Measurements from ENCODE around the gene ARHGAP32. TPM values are rescaled to one million over a fixed set of nuclear protein-coding genes. Genes with fewer than 3 reads are reported as not detected.

The ARHGAP32 gene
- total and polyA plus RNA-seq, 9 donors, result 5.9 to 34.8 (median 28.4) TPM

DNA sequence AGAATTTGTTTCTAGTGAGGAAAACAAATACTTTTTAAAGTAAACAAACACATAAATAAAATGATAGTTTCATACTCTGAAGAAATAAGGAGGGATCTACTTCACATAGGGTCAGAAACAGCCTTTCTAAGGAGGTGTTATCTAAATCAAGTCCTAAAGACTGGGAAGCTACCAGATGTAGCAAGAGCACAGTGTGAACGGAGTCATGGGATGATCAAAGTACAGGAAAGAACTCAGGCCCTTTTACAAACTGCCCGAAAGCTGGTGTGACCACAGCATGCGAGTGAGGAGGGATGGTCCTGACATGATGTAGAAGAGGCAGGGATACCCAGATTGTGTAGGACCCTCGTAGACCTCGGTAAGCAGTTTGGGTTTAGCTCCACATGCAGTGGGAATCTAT is 102.8 kb downstream of the ARHGAP32 start:
- Histone ChIP-seq H3K27ac (no peak overlapping the region), H3K4me3 (no peak overlapping the region), H3K4me1 (ENCODE audit: insufficient read depth) (no peaks in the 10 kb centered on the region), H3K9me3 (peaks cover 0 to 3% of the 10 kb centered on the region in 2 donors), H3K27me3 (no peaks in the 10 kb centered on the region), H3K36me3 (no peaks in the 10 kb centered on the region)
- intact Hi-C loops (cut with DNase I), result no loop called here
- DNase-seq, result no peak
- TF ChIP-seq EP300 (IDR thresholded peaks at IDR 0.05) (no peak), CTCF (IDR thresholded peaks at IDR 0.05) (no peak), POLR2A (IDR thresholded peaks at IDR 0.05) (no peak)
- WGBS, 3 donors, result 93 to 99% (median 97%) methylated on average over 5 of the region's 5 CpGs

DNA sequence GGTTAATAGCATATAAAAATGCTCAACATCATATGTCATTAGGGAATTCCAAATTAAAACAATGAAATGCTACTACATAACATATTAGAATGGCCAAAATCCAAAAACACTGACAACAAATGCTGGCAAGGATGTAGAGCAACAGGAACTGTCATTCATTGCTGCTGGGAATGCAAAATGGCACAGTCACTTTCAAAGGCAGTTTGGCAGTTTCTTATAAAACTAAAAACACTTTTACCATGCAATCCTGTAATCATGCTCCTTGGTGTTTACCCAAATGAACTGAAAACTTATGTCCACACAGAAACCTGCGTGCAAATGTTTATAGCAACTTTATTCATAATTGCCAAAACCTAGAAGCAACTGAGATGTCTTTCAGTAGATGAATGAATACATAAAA is 105.1 kb downstream of the ARHGAP32 start:
- no peak for DNase-seq
- Histone ChIP-seq H3K4me1 (ENCODE audit: insufficient read depth) (no peaks in the 10 kb centered on the region), H3K27ac (no peak overlapping the region), H3K4me3 (no peak overlapping the region), H3K36me3 (no peaks in the 10 kb centered on the region), H3K9me3 (peaks cover 0 to 3% of the 10 kb centered on the region in 2 donors), H3K27me3 (no peaks in the 10 kb centered on the region)
- TF ChIP-seq EP300 (IDR thresholded peaks at IDR 0.05) (no peak), CTCF (IDR thresholded peaks at IDR 0.05) (no peak), POLR2A (IDR thresholded peaks at IDR 0.05) (no peak)
- intact Hi-C loops (cut with DNase I), result no loop called here
- 82 to 90% (median 85%) methylated on average over 1 of the region's 1 CpG for whole genome bisulfite sequencing, 3 donors

- H3K4me1 ChIP-seq (ENCODE audit: insufficient read depth), result no peaks in the 10 kb centered on the region
- TF ChIP-seq POLR2A (IDR thresholded peaks at IDR 0.05), result no peak
- no peak for TF ChIP-seq EP300 (IDR thresholded peaks at IDR 0.05)
- no peak for TF ChIP-seq CTCF (IDR thresholded peaks at IDR 0.05)
- no peaks in the 10 kb centered on the region for H3K9me3 ChIP-seq
- WGBS, 3 donors, result 76 to 87% (median 76%) methylated on average over 5 of the region's 5 CpGs
- no peaks in the 10 kb centered on the region for H3K36me3 ChIP-seq
- H3K4me3 ChIP-seq, result no peak overlapping the region
- no peak for DNase-seq
- intact Hi-C loops (cut with DNase I), result no loop called here
- no peaks in the 10 kb centered on the region for H3K27me3 ChIP-seq
- H3K27ac ChIP-seq, result no peak overlapping the region
Observed at GRCh38 chr11:129077191-129077590, 114.9 kb downstream of the ARHGAP32 start.

DNA sequence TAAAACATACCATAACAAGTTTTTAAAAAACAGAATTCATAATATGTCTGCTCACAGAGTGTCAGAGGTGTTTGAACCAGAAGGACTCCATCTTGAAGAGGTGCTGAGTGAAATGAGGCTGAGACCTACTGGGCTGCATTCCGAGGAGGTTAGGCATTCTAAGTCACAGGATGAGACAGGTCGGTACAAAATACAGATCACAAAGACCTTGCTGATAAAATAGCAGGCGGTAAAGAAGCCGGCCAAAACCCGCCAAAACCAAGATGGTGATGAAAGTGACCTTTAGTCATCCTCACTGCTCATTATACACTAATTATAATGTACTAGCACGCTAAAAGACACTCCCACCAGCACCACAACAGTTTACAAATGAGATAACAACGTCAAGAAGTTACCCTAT is 116.4 kb downstream of the ARHGAP32 start:
- TF ChIP-seq CTCF (IDR thresholded peaks at IDR 0.05) (no peak), EP300 (IDR thresholded peaks at IDR 0.05) (no peak), POLR2A (IDR thresholded peaks at IDR 0.05) (no peak)
- WGBS, 3 donors, result 80 to 86% (median 80%) methylated on average over 7 of the region's 7 CpGs
- no peaks in the 10 kb centered on the region for H3K36me3 ChIP-seq
- H3K27ac ChIP-seq, result no peak overlapping the region
- H3K4me1 ChIP-seq (ENCODE audit: insufficient read depth), result no peaks in the 10 kb centered on the region
- intact Hi-C loops (cut with DNase I), result no loop called here
- no peaks in the 10 kb centered on the region for H3K9me3 ChIP-seq
- DNase-seq, result no peak
- no peak overlapping the region for H3K4me3 ChIP-seq
- H3K27me3 ChIP-seq, result no peaks in the 10 kb centered on the region

GRCh38 chr11:129067454-129067853 is 124.7 kb downstream of the ARHGAP32 start:
- 88 to 91% (median 89%) methylated on average over 2 of the region's 2 CpGs for WGBS, 3 donors
- intact Hi-C loops (cut with DNase I), result no loop called here

More at GRCh38 chr11:129067454-129067853, 124.7 kb downstream of the ARHGAP32 start:
- Histone ChIP-seq H3K4me3 (no peak overlapping the region), H3K9me3 (no peaks in the 10 kb centered on the region), H3K36me3 (no peaks in the 10 kb centered on the region), H3K4me1 (ENCODE audit: insufficient read depth) (no peaks in the 10 kb centered on the region), H3K27ac (no peak overlapping the region), H3K27me3 (no peaks in the 10 kb centered on the region)
- TF ChIP-seq CTCF (IDR thresholded peaks at IDR 0.05) (no peak), POLR2A (IDR thresholded peaks at IDR 0.05) (no peak), EP300 (IDR thresholded peaks at IDR 0.05) (no peak)
- DNase-seq, result no peak
